Activated CD4-positive, CD25-positive, alpha-beta regulatory T cell treated with anti-CD3 and anti-CD28 coated beads, Interleukin-2, amount 50 U/mL, for 24 hours (primary cell): ENCODE data around the gene NLK.
"Not testable (repeated sequence)": the region's sequence is repeated elsewhere in the genome, so short reads cannot be mapped to it uniquely, and the experiment has no call there.

Experiments used
- ATAC-seq, 2 donors: fragments of 150-1000 bp; cut with Tn5 transposase; one replicate each; pipeline ENCODE4 v1.10.0; 2021; ENCODE audit warnings: mild to moderate bottlenecking in 1 of 2, moderate library complexity in 1 of 2

The NLK gene

DNA sequence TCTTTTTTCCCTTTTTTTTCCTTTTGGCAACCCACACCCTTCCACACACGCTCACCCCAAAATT, at the start of gene NLK:
Gene NLK (plus strand): TSS at position 21 of the 64 bp plus-strand sequence. CDS start 197 bp downstream, outside the sequence.
- no peak for ATAC-seq

DNA sequence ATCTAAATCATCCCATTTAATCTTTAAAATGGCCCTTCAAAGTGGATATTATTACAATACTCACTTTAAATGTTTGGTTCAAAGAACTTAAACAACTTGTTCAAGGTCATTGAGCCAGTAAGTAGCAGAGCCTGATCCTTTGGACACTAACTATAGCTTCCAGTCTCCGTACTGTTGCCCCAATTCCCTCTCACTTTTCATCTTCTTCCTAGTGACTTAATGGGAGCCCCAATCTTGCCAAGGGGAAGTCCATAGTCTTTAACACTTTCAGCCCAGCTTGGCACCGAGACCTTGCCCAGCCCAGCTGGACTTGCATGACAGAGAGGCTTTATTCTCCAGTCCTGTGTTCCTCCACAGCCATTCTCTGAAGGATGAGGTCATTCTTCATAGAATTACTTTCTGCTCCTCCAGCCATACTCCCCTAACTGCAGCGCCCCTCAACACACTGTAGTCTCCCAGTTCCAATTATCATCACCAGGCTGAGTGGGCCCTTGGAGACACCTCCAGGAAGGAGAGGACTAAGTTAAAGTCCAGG, 49.2 kb upstream of the NLK start:
- no peak for ATAC-seq

DNA sequence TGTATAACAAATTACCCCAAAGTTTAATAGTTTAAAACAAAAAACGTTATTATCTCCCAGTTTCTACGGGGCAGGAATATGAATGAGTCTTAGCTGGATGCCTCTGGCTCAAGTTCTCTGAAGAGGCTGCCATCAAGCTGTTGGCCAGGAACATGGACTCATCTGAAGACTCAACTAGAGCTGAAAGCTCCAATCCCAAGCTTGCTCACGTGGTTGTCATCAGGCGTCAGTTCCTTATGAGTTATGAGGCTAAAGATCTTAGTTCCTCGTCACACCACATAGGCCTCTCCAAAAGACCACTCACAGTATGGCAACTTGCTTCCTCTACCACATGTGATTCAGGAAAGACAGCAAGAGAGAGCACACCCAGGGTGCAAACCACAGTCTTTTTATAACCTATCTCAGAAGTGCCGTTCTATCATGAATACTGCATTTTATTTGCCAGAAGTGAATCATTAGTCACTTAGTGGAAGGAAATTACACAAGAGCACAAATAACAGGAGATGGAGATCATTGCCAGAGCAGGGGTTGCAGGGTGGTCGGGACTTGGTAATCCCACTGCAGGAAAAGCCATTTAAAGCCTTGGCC, 48.7 kb upstream of the NLK start:
- no peak for ATAC-seq

DNA sequence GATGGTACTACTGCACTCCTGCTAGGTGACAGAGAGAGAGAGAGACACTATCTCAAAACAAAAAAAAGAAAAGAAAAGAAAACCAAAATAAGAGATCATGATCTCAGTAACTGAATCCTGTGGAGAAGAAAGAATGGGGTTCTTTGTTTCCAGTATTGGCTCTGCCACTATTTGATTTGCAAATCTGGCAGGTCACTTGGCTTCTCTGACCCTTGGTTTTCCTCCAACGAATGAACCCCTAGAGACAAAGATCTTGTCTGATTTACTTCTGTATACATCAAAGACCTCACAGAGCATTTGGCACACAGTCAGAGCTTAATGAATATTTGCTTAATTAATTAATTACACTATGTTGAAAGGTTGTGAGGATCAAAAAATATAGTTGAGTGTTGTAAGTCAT, 47.9 kb upstream of the NLK start:
- no peak for ATAC-seq

DNA sequence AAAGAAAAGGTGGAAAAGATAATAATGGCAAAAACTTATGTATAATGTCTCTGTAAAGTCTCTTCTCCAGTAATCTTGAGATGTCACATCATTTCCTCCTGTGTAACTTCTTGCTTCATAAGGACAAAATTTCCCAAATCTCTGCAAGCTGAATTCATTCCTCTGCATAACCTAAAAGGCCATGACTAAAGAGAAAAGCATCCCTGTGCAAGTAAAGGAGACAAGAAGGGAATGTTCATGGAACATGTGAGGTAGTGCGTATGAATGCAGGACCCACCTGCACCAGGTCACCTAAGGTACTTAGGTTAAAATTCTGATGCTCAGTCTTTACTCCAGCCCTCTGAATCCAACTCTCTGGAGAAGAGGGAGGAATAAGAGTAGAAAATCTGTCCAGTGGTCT, 46.9 kb upstream of the NLK start:
- no peak for ATAC-seq

DNA sequence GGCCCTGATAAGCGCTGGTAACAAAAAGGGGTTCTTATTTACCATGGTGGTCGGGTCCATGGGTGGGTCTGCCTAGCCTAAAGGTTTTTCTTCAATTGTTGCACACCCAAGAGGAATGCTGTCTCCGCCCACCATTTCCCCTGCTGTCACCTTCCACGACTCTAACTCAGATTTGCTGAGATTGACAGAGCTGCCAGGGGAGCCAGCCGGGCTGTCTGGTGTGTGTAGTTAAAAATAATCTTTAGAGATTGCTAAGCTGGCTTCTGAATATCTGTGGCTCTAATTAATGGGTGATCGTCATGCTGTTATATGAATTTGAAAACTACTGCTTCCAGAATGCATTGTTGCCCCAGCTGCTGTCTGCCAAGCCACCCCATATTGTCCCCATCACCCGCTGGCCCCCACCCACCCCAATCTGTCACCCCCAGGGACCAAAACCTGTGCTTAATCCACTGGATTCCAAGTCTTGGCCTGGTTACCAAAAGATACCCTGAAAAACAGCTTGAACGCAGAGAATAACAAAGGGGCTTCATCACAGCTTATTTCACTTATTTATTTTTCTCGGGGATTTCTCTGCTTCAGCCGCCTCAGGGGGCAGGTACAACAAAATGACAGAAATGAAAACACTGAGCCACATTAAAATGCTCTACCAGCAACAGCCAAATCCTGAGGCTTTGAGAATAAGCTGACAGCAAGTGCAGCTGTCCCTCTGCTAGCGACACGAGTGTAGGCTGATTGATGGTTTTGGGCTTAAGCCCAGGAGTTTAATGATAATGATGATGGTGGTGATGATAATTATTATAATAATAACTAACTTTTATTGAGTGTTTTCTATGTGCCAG, 46.1 kb upstream of the NLK start:
- no peak for ATAC-seq

DNA sequence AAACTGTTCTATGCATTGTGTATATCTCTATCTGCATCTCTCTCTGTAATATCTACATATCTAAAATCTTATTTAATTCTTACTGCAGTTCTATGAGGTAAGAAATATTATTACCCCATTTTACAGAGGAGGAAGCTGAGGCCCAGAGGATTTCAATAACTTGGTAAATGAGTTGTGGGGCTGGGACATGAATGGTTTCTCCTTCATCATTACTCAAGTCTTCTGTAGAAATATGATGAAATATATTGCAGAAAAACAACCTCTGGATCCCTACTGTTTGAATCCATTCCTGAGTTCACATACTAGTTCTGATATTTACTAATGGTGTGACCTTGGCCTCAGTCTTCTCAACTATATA, 45.5 kb upstream of the NLK start:
- ATAC-seq: no peak

DNA sequence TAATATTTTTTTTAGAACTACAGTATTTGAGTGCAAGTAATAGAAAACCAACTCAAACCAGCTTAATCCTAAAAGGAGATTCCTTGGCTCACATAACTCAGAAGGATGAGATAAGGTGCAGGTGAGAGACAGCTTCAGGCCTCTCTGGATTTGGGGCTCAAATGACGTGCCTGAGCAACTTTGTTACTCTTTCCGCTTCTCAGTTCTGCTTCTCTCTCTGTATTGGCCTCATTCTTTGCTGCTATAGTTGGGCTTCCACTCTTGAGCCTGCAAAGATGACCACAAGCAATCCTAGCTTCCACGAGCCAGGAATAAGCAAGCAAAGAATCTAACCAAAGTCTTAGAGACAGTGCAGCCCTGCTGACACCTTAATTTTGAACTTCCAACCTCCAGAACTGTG, 45.0 kb upstream of the NLK start:
- ATAC-seq: no peak

DNA sequence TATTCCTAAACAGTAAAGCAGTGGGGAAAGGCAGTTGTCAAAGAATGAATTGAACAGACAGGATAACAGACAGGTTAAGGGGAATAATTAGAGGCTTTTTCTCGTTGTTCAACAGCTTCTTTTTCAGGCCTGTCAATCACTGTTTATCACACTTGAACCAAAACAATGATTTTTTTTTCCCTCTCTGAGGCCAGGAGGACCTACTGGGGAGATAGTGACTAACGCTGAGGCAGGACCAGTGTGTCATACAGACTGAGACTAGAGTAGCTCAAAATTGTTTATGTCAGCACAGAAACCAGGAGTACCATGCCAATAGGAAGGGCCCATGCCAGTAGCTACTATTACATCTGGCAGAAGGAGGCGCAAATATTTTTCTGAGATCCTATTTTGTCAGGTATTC, 41.3 kb upstream of the NLK start:
- ATAC-seq: no peak

DNA sequence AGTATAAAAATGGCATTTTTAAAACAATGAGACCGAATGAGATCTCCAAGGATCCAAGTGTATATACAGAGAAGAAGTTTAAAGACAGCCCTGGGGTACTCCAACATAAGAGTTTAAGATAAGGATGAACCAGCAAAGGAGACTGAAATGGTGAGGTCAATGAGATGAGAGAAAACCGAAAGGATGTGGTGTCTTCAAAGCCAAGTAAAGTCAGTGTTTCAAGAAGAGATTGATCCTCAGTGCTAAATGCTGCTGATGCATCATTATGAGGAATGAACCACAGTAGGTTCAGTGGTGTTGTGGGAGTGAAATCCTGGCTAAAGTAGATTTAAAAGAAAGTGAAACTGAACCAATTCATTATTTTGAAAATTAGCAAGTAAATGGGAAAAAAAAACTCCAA, 38.1 kb upstream of the NLK start:
- ATAC-seq: no peak

DNA sequence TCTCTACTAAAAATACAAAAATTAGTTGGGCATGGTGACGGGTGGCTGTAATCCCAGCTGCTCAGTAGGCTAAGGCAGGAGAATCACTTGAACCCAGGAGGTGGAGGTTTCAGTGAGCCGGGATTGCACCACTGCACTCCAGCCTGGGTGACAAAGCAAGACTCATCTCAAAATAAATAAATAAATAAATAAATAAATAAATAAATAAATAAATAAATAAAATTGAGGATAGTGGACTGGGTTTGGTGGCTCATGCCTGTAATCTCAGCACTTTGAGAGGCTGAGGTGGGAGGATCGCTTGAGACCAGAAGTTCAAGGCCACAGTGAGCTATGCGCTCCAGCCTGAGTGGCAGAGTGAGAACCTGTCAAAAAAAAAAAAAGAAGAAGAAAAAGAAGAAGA, 34.6 kb upstream of the NLK start:
- ATAC-seq: not testable (repeated sequence)

DNA sequence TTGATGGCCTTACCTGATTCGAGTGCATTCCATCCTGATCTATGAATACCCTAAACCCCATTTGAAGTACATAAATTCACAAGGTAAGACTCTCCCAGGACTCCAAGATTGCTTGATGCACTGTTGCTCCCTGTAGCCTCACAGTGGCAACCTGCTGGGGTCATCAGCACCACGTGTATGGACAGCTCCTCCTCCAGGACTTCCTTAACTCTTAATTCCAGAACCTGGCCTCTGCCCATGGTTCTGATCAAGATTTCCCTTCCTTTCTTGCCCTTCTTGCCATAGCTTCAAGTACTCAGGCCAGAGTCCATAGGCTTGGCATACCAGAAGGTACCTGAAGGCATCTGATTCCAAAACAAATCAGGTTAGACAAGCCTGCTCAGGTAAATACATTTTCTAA, 34.0 kb upstream of the NLK start:
- no peak for ATAC-seq

DNA sequence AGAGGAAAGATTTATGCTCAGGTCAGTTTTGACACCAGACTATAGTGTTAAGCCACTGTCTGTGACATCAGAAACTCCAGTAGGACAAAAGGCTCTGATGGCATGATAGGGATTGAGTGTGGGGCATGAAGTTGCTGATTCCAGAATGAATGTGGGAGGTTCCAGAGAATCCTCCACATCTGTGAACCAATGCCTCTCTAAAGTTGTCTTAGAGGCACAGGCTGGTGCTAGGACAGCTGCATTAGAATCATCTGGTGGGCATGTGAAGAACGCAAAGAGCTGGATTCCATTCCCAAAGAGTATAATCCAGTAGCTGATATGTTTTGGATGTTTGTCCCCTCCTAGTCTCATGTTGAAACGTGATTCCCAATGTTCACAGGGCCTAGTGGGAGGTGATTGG, 32.1 kb upstream of the NLK start:
- ATAC-seq: no peak

DNA sequence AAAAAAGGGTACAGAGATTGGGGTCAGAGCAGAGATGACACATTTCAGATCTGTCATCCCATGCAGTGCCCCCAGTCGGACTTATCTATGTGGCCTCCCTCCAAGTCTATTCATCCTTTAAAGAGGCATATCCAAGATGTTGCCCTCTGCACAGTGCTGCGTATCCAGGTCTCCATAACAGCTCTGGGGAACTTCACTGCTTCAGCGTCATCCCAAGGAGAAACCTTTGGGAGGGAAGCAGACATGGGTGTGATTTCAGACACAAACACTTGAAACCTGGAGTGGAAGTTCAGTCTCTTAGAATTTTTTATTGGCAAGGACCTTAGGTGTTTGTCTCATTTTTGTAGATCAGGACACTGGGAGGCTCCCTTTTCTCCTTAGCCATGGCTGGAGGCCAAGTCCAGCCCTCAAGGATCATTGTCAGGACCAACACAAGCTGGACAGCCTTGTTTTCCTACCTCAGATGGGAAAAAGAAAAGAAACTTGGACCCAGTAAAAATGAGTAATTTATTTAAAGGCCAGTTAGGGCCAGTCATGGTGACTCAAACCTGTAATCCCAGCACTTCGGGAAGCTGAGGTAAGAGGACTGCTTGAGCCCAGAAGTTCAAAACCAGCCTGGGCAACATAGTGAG, 23.9 kb upstream of the NLK start:
- ATAC-seq: no peak

DNA sequence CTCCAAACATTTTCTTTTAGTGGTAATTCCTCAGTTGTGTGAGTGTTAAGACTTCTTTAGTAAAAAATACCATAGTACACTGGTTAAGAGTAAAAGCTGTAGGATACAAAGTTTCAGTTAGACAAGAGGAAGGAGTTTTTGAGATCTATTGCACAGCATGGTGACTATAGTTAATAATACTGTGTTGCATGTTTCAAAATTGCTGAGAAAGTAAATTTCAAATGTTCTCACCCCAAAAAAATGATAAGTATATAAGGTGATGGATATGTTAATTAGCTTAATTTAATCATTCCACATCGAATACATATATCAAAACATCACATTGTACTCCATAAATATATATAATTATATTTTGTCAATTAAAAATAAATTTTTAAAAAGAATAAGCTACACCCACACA, 22.0 kb upstream of the NLK start:
- ATAC-seq: no peak

DNA sequence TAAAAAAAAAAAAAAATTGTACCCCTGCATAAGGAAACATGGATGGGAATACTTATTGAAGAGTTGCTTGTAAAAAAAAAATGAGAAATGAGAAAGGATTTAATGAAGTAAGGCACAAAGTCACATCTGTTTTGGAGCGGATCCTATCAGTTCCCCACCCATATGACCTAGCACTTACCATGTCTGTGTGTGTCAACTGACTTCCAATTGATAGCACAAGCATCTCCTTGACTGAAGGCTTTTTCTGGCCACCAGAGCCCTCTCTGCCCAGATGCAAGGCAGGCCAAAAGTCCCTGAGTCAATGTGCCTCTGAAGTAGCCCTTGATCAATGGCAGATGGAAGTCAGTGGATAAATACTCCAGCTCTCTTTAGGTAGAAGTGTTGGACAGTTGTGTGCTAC, 13.4 kb upstream of the NLK start:
- ATAC-seq: no peak

DNA sequence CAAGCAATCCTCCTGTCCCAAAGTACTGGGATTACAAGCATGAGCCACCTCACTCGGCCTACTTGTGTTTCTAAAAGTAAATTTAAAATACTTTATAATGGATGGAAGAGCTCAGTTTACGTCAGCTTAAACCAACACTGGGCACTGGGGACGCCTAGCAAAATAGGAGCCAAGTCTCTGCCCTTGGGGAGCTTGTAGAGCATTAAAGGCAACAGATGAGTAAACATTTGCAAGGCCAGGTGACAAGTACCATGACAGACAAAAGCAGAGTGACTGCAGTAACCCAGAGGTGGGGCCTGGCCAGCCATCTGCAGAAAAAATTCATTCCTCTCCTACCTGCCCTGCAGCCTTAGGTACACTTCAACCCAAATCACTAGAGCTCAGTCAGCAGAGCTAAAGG, 12.1 kb upstream of the NLK start:
- no peak for ATAC-seq

DNA sequence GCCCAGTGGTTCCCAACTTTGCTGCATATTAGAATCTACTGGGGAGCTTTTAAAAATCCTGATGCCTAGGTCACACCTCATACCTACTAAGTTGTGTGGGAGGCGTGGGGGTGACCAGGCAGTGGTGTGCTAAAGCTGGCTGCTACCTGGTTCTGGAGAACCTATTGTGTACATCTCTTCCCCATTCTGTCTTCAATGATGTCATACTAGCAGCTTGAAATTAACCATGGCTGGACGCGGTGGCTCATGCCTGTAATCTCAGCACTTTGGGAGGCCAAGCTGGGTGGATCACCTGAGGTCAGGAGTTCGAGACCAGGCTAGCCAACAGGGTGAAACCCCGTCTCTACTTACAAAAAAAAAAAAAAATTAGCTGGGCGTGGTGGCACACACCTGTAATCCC, 11.3 kb upstream of the NLK start:
- ATAC-seq: no peak

DNA sequence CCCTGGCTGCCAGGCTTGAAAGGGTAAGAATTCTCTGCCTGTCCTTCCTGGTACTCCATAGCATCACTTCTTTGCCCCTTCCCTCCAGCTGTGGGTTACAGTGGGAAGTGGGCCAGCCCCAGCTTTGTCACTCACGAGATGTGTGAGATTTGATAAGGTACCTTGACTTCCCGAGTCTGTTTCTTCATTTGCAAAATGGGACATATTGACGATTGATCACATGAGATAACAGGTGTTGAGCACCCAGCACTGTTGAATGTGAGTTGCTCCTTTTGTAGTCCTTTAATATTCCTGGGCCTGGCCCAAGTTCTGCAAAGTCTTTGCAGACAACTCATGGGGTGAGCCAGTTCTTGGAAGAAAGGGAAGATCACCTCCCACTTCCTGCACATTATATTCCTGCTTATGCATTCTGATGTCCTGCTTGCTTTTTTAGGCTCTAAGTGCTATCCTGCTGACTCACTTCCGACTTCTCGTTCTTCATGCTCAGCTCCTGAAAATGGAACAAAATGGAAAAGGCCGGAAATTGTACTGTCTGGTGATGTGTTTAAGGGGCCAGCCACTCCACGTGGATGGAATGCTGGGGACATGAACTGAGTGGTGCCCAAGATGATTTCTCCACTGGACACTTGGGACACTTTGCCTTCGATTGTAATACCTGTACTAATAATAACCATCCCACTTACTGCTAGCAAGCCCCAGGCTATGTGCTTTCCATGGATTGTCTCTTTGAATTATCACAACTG, 8.3 kb upstream of the NLK start:
- no peak for ATAC-seq

DNA sequence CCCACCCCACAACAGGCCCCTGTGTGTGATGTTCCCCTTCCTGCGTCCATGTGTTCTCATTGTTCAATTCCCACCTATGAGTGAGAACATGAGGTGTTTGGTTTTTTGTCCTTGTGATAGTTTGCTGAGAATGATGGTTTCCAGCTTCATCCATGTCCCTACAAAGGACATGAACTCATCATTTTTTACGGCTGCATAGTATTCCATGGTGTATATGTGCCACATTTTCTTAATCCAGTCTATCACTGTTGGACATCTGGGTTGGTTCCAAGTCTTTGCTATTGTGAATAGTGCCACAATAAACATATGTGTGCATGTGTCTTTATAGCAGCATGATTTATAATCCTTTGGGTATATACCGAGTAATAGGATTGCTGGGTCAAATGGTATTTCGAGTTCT, 7.0 kb upstream of the NLK start:
- ATAC-seq: not testable (repeated sequence)

DNA sequence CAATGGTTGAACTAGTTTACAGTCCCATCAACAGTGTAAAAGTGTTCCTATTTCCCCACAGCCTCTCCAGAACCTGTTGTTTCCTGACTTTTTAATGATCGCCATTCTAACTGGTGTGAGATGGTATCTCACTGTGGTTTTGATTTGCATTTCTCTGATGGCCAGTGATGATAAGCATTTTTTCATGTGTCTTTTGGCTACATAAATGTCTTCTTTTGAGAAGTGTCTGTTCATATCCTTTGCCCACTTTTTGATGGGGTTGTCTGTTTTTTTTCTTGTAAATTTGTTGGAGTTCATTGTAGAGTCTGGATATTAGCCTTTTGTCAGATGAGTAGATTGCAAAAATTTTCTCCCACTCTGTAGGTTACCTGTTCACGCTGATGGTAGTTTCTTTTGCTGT, 6.6 kb upstream of the NLK start:
- ATAC-seq: not testable (repeated sequence)

DNA sequence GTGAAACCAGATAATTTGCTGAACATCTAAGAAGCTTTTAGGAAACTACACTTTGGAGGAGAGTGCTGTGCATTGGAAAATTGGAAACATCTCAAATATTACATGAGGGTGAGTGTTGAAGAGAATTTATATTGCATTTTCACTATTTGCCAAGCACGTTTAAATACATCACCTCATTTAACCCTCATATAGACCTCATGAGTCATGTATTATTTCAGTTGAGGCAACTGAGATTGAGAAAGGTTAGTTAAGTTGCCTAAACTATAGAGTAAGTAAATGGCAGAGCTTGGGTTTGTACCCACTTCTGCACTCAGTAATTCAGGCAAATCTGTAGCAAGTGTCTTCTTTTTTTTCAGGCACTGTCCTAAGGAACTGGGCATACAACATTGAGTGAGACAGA, 3.7 kb upstream of the NLK start:
- no peak for ATAC-seq

DNA sequence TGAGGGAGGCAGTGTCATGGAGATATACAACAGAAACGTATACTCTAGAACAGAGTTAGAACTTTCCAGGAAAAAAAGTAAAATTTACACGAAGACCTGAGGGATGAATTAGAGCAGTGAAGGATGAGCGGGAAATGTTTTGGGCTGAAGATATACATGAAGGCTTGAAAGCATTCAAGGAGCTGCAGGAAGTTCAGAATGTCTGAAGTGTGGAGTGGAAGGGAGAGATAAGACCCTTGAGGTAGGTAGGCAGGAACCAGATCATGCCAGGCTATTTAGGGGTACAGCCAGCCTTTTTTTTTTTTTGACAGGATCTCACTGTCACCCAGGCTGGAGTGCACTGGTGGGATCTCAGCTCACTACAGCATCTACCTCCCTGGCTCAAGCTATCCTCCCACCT, 3.2 kb upstream of the NLK start:
- no peak for ATAC-seq

DNA sequence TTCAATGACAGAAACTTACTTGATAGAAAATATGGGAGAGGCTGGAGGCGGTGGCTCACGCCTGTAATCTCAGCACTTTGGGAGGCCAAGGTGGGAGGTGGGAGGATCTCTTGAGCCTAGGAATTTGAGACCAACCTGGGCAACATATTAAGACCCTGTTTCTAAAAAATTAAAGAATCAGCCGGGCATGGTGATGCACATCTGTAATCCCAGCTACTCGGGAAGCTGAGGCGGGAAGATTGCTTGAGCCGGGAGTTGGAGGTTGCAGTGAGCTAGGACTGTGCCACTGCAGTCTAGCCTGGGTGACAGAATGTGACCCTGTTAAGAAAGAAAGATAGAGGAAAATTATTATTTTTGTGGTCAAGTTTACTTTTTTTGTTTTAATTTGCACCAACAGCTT, 2.1 kb upstream of the NLK start:
- ATAC-seq: no peak
